Skeletal muscle satellite cell (primary cell): ENCODE data around the gene ABHD11.
"Not testable (repeated sequence)": the region's sequence is repeated elsewhere in the genome, so short reads cannot be mapped to it uniquely, and the experiment has no call there.

Experiments used
- H3K27me3 ChIP-seq: 2 replicates; pipeline ENCODE4 v1.7.0; 2013; ENCODE audit warnings: low read length; ENCODE audit not compliant: control insufficient read depth, insufficient read depth
- H3K36me3 ChIP-seq: 2 replicates; pipeline ENCODE4 v1.7.0; 2013; ENCODE audit warnings: mild to moderate bottlenecking, control low read depth, low read length; ENCODE audit not compliant: insufficient read depth
- H3K4me1 ChIP-seq: 2 replicates; pipeline ENCODE4 v1.7.0; 2013; ENCODE audit warnings: low read length; ENCODE audit not compliant: control insufficient read depth, insufficient read depth
- H3K4me2 ChIP-seq: 2 replicates; pipeline ENCODE4 v1.7.0; 2013; ENCODE audit warnings: mild to moderate bottlenecking, low read length
- H3K4me3 ChIP-seq: 2 replicates; pipeline ENCODE4 v1.7.0; 2013; ENCODE audit warnings: low read length
- H3K9ac ChIP-seq: 2 replicates; pipeline ENCODE4 v1.7.0; 2013; ENCODE audit warnings: mild to moderate bottlenecking, low read depth, low read length, moderate library complexity
- H3K9me3 ChIP-seq: replicated peaks from 2 replicates; pipeline ENCODE4 v1.7.0; 2013; ENCODE audit warnings: mild to moderate bottlenecking, control low read depth, low read length

ABHD11 gene

GRCh38 chr7:73717025-73717807 is 21.4 kb downstream of the ABHD11 start:
- Histone ChIP-seq H3K9ac (peak overlapping the region; percentile 88), H3K4me1 (peaks cover 50% of the 10 kb centered on the region), H3K9me3 (no peaks in the 10 kb centered on the region), H3K4me3 (peak overlapping the region; percentile 96), H3K4me2 (peak overlapping the region; percentile 93), H3K27me3 (no peaks in the 10 kb centered on the region), H3K36me3 (peaks cover 31% of the 10 kb centered on the region)

- H3K4me1 ChIP-seq, result peaks cover 44% of the 10 kb centered on the region
- no peaks in the 10 kb centered on the region for H3K27me3 ChIP-seq
- H3K4me3 ChIP-seq, result peak overlapping the region; percentile 96
- peak overlapping the region; percentile 93 for H3K4me2 ChIP-seq
- H3K9ac ChIP-seq, result peak overlapping the region; percentile 88
- no peaks in the 10 kb centered on the region for H3K9me3 ChIP-seq
- peaks cover 37% of the 10 kb centered on the region for H3K36me3 ChIP-seq
These were observed 22.2 kb downstream of the ABHD11 start for GRCh38 chr7:73716318-73716890.

GRCh38 chr7:73715648-73716317 is 22.8 kb downstream of the ABHD11 start:
- no peaks in the 10 kb centered on the region for H3K9me3 ChIP-seq
- peaks cover 40% of the 10 kb centered on the region for H3K36me3 ChIP-seq
- H3K9ac ChIP-seq, result peak overlapping the region; percentile 11
- H3K27me3 ChIP-seq, result no peaks in the 10 kb centered on the region
- H3K4me1 ChIP-seq, result peaks cover 40% of the 10 kb centered on the region
- peak overlapping the region; percentile 93 for H3K4me2 ChIP-seq
- H3K4me3 ChIP-seq, result peak overlapping the region; percentile 43

GRCh38 chr7:73713319-73713718 is 25.3 kb downstream of the ABHD11 start:
- Histone ChIP-seq H3K36me3 (peaks cover 54% of the 10 kb centered on the region), H3K4me1 (peaks cover 37% of the 10 kb centered on the region)
- H3K27me3 ChIP-seq, H3K4me2 ChIP-seq, H3K4me3 ChIP-seq, H3K9me3 ChIP-seq, H3K9ac ChIP-seq: not testable (repeated sequence)

GRCh38 chr7:73712773-73713172 is 25.8 kb downstream of the ABHD11 start:
- Histone ChIP-seq H3K4me1 (peaks cover 33% of the 10 kb centered on the region), H3K36me3 (peaks cover 56% of the 10 kb centered on the region), H3K27me3 (no peaks in the 10 kb centered on the region)

GRCh38 chr7:73708961-73709549 is 29.5 kb downstream of the ABHD11 start:
- no peak overlapping the region for H3K9ac ChIP-seq
- H3K4me1 ChIP-seq, result peaks cover 43% of the 10 kb centered on the region
- H3K4me3 ChIP-seq, result no peak overlapping the region
- H3K27me3 ChIP-seq, result no peaks in the 10 kb centered on the region
- no peak overlapping the region for H3K4me2 ChIP-seq
- peaks cover 73% of the 10 kb centered on the region for H3K36me3 ChIP-seq
- H3K9me3 ChIP-seq, result no peaks in the 10 kb centered on the region

More at GRCh38 chr7:73712773-73713172, 25.8 kb downstream of the ABHD11 start:
- Histone ChIP-seq H3K9ac (no peak overlapping the region), H3K9me3 (no peaks in the 10 kb centered on the region), H3K4me2 (no peak overlapping the region), H3K4me3 (no peak overlapping the region)

- Histone ChIP-seq H3K4me3 (no peak overlapping the region), H3K9me3 (no peaks in the 10 kb centered on the region), H3K4me1 (peaks cover 39% of the 10 kb centered on the region), H3K36me3 (peaks cover 68% of the 10 kb centered on the region), H3K9ac (no peak overlapping the region), H3K4me2 (no peak overlapping the region), H3K27me3 (no peaks in the 10 kb centered on the region)
These were observed 31.5 kb downstream of the ABHD11 start for GRCh38 chr7:73707045-73707631.

- Histone ChIP-seq H3K4me1 (peaks cover 39% of the 10 kb centered on the region), H3K4me2 (no peak overlapping the region), H3K9ac (no peak overlapping the region), H3K36me3 (peaks cover 69% of the 10 kb centered on the region), H3K4me3 (no peak overlapping the region), H3K9me3 (no peaks in the 10 kb centered on the region), H3K27me3 (no peaks in the 10 kb centered on the region)
These were observed 32.2 kb downstream of the ABHD11 start for GRCh38 chr7:73706126-73707044.

- H3K36me3 ChIP-seq, result peaks cover 70% of the 10 kb centered on the region
- no peaks in the 10 kb centered on the region for H3K9me3 ChIP-seq
- peaks cover 39% of the 10 kb centered on the region for H3K4me1 ChIP-seq
- H3K27me3 ChIP-seq, result no peaks in the 10 kb centered on the region
- no peak overlapping the region for H3K9ac ChIP-seq
- H3K4me2 ChIP-seq, result peak overlapping the region; percentile 44
- H3K4me3 ChIP-seq, result no peak overlapping the region
These were observed 33.1 kb downstream of the ABHD11 start for GRCh38 chr7:73705551-73705920.

- no peak overlapping the region for H3K4me3 ChIP-seq
- peaks cover 37% of the 10 kb centered on the region for H3K4me1 ChIP-seq
- H3K9ac ChIP-seq, result no peak overlapping the region
- H3K9me3 ChIP-seq, result no peaks in the 10 kb centered on the region
- peak overlapping the region; percentile 44 for H3K4me2 ChIP-seq
- peaks cover 75% of the 10 kb centered on the region for H3K36me3 ChIP-seq
- H3K27me3 ChIP-seq, result no peaks in the 10 kb centered on the region
These were observed 33.7 kb downstream of the ABHD11 start for GRCh38 chr7:73704640-73705550.
